Right forelimb (tissue), 1 donor: ENCODE measurements around the gene FRMD4A.
"Not testable (repeated sequence)": the region's sequence is repeated elsewhere in the genome, so short reads cannot be mapped to it uniquely, and the experiment has no call there.

Source experiments
- DNase-seq: peaks from one replicate; pipeline ENCODE4 v3.0.0-alpha.2; 2018

FRMD4A gene

GRCh38 chr10:13731799-13732198 lies 598.9 kb downstream of the FRMD4A start:
- no peak for DNase-seq

- DNase-seq = no peak
These were observed 599.8 kb downstream of the FRMD4A start for GRCh38 chr10:13730956-13731355.

GRCh38 chr10:13730306-13730652 lies 600.4 kb downstream of the FRMD4A start:
- no peak for DNase-seq

GRCh38 chr10:13729586-13730305 lies 601.0 kb downstream of the FRMD4A start:
- no peak for DNase-seq

- no peak for DNase-seq
These were observed 601.7 kb downstream of the FRMD4A start for GRCh38 chr10:13728898-13729535.

GRCh38 chr10:13725594-13725993 lies 605.1 kb downstream of the FRMD4A start:
- no peak for DNase-seq

- peak; percentile 65 for DNase-seq
These were observed 606.2 kb downstream of the FRMD4A start for GRCh38 chr10:13724484-13724883.

GRCh38 chr10:13722747-13723653 lies 607.7 kb downstream of the FRMD4A start:
- no peak for DNase-seq

- DNase-seq = no peak
These were observed 609.2 kb downstream of the FRMD4A start for GRCh38 chr10:13721486-13721885.

GRCh38 chr10:13720699-13721098 lies 610.0 kb downstream of the FRMD4A start:
- no peak for DNase-seq

GRCh38 chr10:13719425-13719824 lies 611.3 kb downstream of the FRMD4A start:
- no peak for DNase-seq

- no peak for DNase-seq
These were observed 611.9 kb downstream of the FRMD4A start for GRCh38 chr10:13718820-13719219.

GRCh38 chr10:13717936-13718772 lies 612.6 kb downstream of the FRMD4A start:
- peak; percentile 87 for DNase-seq

GRCh38 chr10:13717571-13717935 lies 613.2 kb downstream of the FRMD4A start:
- no peak for DNase-seq

- DNase-seq = no peak
These were observed 614.3 kb downstream of the FRMD4A start for GRCh38 chr10:13716081-13717071.

GRCh38 chr10:13715596-13715995 lies 615.1 kb downstream of the FRMD4A start:
- not testable (repeated sequence) for DNase-seq

GRCh38 chr10:13715100-13715499 lies 615.6 kb downstream of the FRMD4A start:
- no peak for DNase-seq

- no peak for DNase-seq
These were observed 617.7 kb downstream of the FRMD4A start for GRCh38 chr10:13712837-13713581.

GRCh38 chr10:13712476-13712836 lies 618.3 kb downstream of the FRMD4A start:
- no peak for DNase-seq

GRCh38 chr10:13711291-13711690 lies 619.4 kb downstream of the FRMD4A start:
- no peak for DNase-seq
